HG02870 (cell line): ENCODE results near the gene TRERF1.
"Not testable (repeated sequence)": the region's sequence is repeated elsewhere in the genome, so short reads cannot be mapped to it uniquely, and the experiment has no call there.

Source experiments
- ATAC-seq: cut with Tn5 transposase; IDR thresholded peaks from one replicate; pipeline ENCODE4 v1.9.1; 2021; ENCODE audit warnings: mild to moderate bottlenecking, moderate library complexity; ENCODE audit not compliant: unreplicated experiment

TRERF1 gene

GRCh38 chr6:42339991-42340401 is 111.7 kb downstream of the TRERF1 start:
- ATAC-seq = peak; percentile 88

DNA sequence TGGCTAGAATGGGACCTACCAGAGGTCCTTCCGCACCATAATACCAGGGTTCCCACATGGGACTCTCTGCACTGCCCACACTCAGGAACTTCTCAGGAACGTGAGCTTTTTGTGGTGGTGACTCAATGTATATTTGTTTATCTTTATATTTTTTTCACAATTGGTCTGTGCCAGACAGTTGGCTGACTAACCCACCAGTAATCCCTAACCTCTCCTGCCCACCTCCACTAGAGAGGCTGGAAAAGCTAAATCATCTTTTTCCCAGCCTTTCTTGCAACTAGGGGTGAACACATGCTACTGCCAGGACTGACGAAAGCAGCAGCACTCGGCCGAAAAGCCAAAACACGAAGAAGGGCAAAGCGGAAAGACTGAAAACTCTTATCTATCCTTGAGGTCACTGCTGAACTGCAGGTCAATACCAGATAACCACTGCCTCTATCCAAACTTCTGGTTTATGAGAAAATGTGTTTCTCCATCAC is 112.9 kb downstream of the TRERF1 start:
- no peak for ATAC-seq

GRCh38 chr6:42337985-42338743 is 113.6 kb downstream of the TRERF1 start:
- no peak for ATAC-seq

DNA sequence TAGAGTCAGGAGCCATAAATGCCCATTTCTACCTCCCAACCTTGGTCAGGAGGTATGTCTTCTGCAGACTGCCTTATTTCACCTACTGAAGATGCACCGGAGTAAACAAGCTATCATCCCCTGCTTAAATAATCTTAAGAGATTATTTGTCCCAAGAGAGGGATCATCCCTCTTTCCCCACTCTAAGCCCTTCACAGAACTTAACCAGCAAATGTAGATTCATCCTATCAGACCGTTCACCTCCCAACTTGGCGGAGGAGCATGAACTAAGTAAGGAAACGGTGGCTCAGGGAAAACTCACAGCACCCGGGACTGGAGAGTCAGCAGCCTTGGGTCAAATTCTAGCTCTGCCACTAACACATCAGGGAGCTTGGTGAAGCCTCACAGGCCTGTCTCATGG is 115.3 kb downstream of the TRERF1 start:
- ATAC-seq = no peak

DNA sequence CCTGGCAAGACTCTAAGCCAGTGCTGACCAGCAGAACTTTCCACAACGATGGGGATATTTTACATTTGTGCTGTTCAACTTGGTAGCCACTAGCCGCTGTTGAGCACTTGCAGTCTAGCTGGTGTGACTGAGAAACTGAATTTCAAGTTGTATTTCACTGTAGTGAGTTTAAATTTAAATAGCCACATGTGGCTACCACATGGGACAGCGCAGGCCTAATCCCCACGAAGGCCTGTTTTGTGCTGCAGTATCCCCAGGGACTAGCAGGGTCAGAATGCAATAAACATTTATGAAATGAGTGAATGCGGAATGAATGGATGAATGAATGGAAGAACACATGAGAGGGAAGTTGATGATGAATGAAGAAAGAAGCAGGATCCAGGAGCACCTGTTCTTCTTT is 115.8 kb downstream of the TRERF1 start:
- ATAC-seq = no peak

- no peak for ATAC-seq
Measured at GRCh38 chr6:42334870-42335269, 116.9 kb downstream of the TRERF1 start.

- no peak for ATAC-seq
Measured at GRCh38 chr6:42333612-42334011, 118.1 kb downstream of the TRERF1 start.

DNA sequence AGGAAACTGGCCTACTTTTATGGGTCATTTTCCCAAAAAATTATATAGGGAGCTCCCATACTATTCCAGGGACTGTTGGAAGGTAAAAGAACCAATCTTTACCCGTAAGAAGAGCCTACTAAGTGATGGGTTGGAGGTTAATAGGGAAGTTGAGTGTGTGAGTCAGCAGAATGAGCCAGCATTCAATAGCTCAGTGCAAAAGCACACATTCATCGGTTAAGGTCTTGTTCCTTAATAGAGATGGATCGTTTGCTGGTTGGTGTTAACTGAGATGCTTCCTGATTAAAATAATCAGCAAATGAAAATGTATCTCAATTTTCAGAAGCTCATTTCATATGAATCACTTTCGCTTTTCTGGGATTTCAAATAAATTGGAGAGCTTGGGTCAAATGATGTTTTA is 118.8 kb downstream of the TRERF1 start:
- ATAC-seq = no peak

- ATAC-seq = no peak
Measured at GRCh38 chr6:42331019-42331418, 120.7 kb downstream of the TRERF1 start.

GRCh38 chr6:42326248-42326647 is 125.5 kb downstream of the TRERF1 start:
- ATAC-seq = no peak

DNA sequence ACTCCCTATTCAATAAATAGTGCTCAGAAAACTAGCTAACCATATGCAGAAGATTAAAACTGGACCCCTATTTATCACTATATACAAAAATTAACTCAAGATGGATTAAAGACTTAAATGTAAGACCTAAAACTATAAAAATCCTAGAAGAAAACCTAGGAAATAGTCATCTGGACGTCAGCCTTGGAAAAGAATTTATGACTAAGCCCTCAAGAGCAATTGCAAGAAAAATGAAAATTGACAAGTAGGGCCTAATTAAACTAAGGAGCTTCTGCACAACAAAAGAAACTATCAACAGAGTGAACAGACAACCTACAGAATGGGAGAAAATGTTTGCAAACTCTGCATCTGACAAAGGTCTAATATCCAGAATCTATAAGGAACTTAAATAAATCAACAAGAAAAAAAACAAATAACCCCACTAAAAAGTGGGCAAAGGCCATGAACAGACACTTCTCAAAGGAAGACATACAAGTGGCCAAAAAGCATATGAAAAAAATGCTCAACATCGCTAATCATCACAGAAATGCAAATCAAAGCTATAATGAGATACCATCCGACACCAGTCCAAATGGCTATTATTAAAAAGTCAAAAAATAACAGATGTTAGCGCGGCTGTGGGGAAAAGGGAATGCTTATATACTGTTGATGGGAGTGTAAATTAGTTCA is 126.9 kb downstream of the TRERF1 start:
- not testable (repeated sequence) for ATAC-seq

DNA sequence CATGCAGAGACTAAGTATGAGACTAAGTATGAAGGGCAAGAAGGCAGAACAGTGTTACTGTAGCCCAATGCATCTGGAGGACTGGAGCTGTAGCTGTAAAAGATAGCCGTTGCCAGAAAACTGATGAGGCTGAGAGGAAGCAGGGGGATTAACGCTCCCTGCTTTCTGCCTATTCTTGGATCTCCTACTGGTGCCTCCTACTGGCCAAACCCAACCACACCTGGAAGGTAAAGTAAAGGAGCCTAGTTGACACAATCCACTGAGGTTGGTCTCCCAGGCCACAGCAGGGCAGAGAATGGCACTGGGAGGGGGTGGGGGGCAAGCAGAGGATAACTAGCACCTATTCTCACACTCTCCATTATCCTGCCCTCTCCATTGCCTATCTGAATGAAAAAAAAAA is 129.1 kb downstream of the TRERF1 start:
- no peak for ATAC-seq

DNA sequence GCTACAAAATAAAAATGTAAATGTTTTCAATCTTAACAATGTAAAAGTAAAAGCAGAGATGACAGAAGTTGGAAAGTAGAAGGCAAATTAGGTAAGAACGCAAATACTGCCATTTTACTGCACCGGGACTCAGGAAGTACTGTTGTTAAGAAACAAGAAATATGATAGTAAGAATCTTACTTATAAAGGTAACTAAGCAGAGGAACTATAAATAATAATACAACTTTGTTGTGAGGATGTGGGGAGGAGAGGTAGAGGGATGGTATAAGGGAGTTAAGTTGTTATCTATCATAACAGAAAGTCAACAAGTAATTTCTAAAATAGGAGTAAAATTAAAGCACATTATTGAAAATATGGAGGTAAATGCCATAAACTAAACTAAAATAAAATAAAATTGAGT is 129.8 kb downstream of the TRERF1 start:
- no peak for ATAC-seq

- no peak for ATAC-seq
Measured at GRCh38 chr6:42320762-42321161, 131.0 kb downstream of the TRERF1 start.

DNA sequence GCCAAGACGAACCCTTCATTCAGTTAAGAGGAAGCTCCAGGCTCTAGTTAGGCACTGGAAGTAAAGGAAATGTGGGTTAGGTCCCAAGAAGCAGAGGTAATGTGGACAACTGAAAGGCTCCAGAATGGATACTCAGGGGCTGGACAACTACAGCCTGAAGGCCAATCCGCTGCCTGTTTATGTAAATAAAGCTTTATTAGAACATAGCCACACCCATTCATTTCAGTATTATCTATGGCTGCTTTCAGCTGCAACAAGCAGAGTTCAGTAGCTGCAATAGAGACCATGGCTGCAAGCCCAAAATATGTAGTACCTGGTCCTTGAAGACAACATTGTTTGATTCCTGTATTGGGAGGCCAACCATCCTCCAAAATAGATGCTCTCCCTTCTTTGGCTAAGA is 133.2 kb downstream of the TRERF1 start:
- ATAC-seq = no peak

- ATAC-seq = no peak
Measured at GRCh38 chr6:42316981-42317380, 134.7 kb downstream of the TRERF1 start.

DNA sequence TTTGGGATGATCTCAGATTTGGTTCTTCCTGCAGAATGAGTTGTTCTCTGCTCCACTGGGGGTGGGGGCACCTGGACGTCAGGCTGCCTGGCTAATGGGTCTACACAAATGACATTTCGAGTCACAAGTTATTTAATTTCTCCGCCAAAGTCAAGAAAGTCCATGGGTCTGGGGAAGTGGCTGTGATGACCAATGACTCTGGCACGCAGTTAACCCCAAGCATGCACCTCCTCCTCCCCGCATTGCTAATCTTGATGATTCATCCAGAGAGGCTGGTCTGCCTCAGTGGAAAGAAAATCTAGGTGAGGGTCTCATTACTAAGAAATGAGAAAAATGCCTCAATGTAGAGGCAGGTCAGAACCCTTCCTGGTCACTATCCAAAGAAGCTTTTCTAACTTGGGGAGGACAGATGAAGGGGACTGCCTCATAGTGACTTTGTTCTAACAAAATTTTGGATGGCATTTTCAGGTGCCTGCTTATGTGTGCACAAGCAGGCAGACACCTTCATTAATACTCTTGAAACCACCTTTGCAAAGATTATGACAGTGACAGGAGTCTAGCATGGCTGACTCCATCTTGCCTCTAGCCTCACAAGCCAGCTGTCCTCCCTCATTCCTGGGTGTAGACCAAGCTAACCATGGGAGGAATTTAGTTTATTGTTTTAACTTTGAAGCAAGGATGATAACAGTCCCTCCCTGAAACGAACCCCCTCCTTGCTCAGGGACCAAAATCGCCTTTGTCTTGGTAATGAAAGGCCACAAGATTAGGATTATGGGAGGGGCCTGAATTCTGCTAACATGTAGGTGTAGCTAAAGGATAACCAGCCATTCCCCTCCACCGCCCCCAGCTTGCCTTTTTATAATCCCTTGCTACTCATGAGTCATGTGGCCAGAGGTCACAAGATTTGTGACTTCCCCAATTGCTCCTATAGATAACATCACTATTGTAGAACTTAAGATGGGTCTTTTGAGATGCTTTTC is 135.4 kb downstream of the TRERF1 start:
- no peak for ATAC-seq

- ATAC-seq = no peak
Measured at GRCh38 chr6:42315259-42315990, 136.3 kb downstream of the TRERF1 start.

GRCh38 chr6:42314571-42315258 is 137.0 kb downstream of the TRERF1 start:
- no peak for ATAC-seq
